ENCODE data around the gene FCHO1.

Gene FCHO1, protein sequence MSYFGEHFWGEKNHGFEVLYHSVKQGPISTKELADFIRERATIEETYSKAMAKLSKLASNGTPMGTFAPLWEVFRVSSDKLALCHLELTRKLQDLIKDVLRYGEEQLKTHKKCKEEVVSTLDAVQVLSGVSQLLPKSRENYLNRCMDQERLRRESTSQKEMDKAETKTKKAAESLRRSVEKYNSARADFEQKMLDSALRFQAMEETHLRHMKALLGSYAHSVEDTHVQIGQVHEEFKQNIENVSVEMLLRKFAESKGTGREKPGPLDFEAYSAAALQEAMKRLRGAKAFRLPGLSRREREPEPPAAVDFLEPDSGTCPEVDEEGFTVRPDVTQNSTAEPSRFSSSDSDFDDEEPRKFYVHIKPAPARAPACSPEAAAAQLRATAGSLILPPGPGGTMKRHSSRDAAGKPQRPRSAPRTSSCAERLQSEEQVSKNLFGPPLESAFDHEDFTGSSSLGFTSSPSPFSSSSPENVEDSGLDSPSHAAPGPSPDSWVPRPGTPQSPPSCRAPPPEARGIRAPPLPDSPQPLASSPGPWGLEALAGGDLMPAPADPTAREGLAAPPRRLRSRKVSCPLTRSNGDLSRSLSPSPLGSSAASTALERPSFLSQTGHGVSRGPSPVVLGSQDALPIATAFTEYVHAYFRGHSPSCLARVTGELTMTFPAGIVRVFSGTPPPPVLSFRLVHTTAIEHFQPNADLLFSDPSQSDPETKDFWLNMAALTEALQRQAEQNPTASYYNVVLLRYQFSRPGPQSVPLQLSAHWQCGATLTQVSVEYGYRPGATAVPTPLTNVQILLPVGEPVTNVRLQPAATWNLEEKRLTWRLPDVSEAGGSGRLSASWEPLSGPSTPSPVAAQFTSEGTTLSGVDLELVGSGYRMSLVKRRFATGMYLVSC

DNA sequence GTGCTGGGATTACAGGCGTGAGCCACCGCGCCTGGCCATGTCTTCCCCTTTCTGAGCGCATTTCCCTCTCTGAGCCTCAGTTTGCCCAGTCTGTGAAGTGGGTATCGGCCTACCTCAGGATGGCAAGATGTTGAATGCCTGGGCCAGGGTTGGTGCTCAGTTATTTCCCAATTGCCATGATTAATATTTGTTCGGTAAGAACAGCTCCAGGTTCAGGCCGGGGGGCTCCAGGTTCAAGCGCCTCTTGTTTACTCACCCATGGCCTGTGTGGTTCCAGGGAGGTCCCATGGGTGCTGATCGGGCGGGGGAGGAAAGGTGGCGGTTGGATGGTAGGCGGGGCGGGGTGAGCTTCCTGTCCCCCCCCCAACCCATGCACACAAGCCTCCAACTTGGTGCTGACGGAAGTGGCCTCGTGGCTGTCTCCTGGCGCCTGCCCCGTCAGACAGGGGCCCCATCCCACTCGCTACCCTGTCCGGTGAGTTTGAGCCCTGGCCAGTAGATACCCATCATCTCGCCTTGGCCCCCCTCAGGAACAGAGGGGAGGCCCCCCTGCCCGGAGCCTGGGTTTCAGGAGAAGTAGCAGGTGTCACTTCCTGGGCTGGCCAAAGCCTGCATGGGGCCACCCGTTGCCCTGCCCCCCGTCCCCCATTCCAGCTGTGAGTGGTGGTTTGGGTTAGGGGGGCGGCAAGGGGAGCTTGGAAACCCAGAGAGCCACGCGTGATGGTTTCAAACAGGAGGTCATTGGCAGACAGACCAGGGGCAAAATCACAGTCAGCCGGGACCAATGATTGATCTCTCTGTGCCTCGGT, at the start of gene FCHO1:
TSS of gene FCHO1 (plus strand) at position 375 of the 809 bp plus-strand sequence. CDS start 3,688 bp downstream, outside the sequence.
- no peak for DNase-seq

DNA sequence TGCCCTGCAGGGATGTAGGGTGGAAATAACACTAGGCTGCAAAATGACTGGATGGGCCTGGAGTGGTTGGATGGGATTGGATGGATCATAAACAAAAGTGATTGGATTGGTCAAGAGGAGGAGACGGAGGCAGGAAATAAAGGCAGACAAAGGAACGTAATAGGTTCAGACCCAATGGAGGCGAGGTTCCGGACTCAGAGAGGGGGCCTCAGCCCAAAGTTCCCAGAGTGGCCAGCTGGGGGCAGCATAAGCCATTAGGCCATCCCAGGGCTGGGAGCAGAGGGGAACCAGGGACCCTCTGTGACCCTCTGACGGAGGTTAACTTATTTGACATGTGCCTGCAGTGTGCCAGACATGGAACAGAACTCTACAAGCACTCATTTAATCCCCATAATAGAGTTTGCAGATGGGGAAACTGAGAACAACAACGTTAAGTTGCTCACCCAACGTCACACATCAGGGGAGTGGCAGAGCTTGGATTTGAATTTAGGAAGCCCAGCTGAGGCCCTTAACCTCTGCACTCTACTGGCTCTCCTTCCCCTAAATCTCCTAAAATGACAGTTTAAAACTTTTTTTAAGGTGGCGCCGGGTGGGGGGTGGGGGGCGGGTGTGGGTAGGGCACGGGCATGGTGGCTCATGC, 47.3 kb upstream of the FCHO1 start:
- DNase-seq, result peak in 1 of 2 experiments; percentile 54

DNA sequence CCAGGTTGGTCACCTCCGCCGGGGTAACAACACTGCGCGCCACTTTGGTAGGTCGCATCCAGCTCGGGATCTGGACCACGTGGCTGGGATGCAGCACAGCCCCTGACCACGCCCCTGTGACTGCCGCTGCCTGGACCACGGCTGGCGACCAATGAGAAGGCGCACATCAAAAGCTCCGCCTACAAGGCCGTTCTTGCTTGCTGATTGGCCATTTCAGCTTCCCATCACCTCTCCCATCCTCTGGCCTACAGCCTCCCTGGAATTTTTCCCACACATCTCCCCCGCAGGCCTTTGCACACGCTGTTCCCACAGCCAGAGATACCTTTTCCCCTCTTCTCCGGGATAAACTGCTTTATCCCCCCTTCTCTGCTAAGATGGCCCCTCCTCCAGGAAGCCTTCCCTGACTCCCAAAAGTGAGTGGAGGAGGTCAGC, 44.5 kb upstream of the FCHO1 start:
- DNase-seq, result no peak

DNA sequence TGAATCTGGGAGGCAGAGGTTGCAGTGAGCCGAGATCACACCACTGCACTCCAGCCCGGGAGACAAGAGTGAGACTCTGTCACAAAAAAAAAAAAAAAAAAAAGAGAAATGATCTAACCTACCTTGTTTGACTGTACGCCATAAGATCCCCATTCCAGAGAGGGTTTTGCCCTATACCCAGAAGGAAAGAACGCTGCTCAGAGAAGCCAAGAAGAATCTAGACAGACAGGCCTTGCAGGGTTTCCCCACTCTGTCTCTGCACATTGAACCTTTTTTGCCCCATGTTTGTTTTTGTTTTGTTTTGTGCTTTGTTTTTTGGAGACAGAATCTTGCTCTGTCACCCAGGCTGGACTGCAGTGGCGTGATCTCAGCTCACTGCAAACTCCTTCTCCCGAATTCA, 39.4 kb upstream of the FCHO1 start:
- no peak for DNase-seq

DNA sequence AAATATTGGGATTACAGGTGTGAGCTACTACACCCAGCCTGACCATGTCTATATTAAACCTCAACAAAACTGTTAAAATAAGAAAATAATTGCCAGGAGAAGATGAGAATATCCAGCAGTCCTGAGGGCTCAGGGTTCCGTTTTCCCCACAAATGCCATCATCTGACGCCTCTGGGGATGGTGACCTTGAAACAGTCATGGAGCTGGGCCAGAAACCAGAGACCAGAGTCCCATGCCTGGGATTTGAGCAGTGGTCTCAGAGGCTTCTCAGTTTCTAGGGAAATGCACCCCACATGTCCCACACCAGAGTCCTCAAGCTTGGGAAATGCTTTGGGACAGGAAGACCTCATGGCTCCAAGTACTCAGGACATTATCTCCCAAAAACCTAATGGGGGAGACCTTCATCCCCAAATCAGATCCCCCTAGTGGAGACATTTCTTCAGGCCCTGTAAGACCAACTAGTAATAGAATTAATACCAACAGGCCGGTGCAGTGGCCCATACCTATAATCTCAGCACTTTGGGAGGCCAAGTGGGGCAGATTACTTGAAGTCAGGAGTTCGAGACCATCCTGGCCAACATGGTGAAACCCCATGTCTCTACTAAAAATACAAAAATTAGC, 34.9 kb upstream of the FCHO1 start:
- DNase-seq, result no peak

DNA sequence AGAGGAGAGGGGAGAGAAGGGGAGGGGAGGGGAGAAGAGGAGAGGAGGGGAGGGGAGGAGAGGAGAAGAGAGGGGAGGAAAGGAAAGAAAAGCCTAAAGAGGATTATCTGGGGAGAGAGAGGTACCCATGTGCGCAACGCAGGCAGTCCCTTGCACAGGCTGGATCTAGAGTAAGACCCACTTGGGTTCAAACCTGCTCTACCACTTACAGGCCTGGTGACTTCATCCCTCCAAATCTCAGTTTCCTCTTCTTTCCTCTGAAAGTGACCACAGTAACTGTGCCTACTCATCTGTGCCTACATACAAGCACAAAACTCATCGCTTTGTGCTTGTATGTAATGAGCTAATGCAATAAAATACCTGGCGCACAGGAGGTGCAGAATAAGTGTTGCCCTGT, 32.7 kb upstream of the FCHO1 start:
- DNase-seq, result no peak

DNA sequence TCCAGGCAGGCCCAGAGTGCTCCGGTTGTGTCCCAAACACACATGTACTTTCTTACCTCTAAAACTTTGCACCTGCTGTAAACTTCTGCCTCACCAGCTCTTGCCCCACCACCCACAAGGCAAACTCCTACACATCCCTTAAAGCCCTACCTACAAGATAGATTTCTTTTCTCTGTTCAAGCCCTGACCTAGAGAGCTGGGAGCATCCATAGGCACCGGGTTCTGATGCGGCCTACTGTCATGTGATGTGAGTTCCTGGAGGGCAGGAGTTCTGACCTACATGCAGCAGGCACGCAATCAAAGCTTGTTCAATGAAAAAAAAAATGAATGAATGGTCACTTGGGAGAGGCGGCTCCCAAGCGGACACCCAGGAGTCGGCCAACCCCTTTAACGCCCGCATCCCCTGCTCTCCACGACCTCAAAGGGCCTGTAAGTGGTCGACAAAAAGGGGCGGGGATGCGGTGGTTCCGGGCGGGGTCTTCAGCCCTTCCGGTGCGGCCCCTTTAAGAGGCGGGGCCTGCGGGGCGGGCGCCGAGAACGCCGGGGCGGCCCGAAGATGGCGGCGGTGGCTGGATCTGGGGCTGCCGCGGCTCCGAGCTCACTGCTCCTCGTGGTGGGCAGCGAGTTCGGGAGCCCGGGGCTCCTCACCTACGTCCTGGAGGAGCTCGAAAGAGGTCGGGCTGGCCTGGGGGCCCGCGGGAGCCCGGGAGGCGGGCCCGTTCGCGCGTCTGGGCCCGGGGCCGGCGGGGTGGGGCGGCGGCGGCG, 32.1 kb upstream of the FCHO1 start, which contains the start of gene MAP1S:
TSS of gene MAP1S (plus strand) at position 534 of the 765 bp plus-strand sequence. CDS start at position 557, 23 bp downstream.
- peak; percentile 20 to 72 for DNase-seq

DNA sequence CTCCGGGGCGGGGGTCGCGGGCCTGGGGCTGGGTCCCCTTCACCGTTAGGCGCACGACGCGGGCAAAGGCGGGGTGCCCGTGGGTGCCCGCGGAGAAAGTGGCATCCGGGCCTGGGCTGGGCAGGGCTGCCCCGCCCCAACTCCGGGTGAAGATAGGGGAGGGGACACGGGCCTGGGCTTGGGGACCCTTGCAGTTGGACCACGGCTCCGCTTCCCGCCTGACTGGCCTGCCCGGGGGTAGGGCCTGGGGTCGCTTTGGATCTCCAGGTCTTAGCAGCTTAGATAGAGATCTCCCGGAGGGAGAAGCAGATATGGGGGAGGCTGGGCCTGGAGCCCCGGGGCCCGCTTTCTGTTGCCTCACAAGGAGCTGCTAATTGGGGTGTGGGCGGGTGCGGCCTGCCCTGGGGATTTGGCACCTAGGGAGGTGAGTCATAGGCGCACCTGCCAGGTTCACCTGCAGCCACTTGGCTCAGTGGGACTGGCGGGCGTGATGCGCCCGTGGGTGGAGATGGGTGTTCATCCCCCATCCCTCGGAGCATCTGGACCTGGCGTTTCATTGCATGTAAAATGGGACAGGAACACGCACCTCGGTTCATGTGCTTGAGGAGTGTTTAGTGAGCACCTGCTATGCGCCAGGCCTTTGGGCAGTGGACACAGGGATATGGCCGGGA, 31.4 kb upstream of the FCHO1 start:
- DNase-seq, result no peak

DNA sequence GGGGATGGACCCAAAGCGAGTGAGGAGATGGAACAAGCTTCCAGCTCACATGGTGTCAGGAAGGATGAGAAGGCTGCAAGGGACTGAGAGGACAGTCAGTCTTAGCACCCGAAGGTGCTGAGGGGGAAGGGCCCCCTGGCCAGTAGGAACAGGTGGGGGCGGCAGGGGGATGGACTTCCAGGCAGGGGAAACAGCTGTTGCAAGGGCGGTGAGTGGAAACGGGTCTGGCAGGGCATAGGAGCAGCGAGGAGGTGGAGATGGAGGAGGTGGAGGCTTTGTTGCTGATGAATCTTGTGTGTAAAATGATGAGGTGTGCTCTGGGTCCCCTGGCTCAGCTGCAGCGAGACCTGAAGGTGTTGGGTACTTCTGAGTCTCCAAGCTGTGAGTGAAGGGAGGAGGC, 30.8 kb upstream of the FCHO1 start:
- no peak for DNase-seq

DNA sequence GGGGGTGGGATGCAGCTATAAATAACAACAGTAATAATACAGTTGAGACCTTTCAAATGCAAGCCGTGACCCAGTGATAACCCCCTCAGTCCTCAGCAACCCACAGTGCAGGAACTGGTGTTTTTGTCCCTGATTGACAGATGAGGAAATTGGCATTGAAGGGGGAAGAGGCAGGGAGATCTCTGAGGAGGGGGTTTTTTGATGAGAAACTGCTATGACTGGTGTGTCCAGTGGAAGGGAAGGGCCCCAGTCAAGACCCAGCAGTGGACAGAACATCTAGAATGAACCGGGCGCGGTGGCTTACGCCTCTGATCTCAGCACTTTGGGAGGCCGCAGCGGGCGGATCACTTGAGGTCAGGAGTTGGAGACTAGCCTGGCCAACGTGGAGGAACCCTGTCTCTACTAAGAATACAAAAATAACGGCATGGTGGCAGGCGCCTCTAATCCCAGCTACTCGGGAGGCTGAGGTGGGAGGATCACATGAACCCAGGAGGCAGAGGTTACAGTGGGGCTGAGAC, 30.1 kb upstream of the FCHO1 start:
- no peak for DNase-seq

DNA sequence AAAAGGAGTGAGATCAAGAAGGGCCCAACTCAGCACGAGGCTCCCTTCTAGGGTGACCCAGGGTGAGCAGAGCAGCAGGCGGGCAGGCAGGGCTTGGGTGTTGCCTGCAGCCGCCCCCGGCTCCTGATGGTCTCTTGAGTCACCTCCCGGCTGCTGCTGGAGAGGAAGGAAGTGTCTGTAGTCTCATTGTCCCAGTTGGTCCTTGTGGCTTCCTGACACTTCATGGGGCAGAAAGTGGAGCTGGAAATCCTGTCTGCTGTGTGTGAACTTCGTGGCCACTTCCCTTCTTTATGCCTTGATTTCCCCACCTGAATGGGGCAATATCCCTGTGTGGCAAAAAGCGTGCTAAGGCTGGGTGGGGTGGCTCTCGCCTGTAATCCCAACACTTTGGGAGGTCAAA, 29.5 kb upstream of the FCHO1 start:
- DNase-seq, result no peak

DNA sequence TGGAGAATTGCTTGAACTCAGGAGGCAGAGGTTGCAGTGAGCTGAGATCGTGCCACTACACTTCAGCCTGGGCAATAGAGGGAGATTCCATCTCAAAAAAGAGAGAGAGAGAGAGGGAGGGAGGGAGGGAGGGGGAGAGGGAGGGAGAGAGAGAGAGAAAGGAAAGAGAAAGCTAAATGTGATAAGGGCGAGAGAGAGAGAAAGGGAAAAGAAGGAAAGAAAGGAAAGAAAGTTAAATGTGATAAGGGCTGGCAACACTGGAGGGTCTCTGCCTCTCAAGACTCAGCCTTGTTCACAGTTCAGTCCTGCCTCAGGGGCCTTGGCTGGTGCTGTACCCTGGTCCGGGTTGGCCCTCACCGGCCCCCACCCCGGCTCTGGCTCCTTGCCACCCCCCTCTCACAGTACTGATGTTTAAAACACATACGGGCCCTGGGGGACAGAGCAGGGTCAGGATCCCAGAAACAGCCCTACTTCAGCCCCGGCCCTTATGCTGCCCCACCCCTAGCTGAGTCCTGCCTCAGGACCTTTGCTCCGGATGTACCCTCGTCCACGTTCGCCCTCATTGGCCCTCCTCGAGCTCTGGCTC, 28.5 kb upstream of the FCHO1 start:
- no peak for DNase-seq

DNA sequence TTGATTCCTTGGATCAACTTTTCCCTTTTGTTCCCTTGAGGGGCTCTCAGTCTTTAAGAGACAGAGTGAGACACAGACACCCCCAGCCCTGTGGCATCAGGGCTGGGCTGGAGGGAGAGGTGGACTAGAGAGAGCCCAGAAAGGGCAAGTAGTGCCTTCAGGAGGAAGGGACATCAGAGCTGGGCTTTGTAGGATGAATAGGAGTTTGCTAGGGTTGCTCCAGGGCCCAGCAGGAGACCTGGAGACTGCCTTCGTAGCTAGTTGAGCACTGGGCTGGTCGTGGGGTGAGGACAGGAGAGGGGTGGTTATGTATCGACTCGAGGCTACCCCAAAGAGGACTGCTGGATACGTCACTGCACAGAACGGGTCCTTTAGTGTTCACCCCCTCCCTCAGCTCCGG, 26.6 kb upstream of the FCHO1 start:
- no peak for DNase-seq

DNA sequence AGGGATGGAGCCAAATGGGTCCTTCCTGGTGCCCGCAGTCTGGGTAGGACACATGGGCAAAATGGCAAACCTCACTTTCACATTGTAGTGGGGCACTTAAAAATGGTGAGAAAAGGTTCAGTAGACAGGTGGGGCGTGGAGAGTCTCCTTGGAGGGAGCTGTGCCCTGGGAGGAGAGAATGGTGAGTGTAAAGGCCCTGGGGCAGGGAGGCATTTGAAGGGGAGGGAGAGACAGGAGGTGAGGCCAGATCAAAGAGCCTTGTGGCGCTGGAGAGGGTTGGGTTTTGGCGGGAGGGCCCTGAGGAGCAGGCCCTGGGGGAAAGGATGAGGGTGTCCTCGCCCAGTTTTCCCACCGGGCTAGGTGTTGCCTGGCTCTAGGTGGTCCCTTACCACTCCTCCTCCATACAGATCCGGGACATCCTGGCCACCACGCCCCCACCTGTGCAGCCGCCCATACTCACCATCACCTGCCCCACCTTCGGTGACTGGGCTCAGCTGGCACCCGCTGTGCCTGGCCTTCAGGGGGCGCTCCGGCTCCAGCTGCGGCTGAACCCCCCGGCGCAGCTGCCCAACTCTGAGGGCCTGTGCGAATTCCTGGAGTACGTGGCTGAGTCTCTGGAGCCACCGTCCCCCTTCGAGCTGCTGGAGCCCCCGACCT, 25.7 kb upstream of the FCHO1 start:
- DNase-seq, result no peak

DNA sequence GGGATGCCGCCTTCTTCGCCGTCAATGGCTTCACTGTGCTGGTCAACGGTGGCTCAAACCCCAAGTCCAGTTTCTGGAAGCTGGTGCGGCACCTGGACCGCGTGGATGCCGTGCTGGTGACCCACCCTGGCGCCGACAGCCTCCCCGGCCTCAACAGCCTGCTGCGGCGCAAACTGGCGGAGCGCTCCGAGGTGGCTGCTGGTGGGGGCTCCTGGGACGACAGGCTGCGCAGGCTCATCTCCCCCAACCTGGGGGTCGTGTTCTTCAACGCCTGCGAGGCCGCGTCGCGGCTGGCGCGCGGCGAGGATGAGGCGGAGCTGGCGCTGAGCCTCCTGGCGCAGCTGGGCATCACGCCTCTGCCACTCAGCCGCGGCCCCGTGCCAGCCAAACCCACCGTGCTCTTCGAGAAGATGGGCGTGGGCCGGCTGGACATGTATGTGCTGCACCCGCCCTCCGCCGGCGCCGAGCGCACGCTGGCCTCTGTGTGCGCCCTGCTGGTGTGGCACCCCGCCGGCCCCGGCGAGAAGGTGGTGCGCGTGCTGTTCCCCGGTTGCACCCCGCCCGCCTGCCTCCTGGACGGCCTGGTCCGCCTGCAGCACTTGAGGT, 25.0 kb upstream of the FCHO1 start:
- DNase-seq, result no peak

DNA sequence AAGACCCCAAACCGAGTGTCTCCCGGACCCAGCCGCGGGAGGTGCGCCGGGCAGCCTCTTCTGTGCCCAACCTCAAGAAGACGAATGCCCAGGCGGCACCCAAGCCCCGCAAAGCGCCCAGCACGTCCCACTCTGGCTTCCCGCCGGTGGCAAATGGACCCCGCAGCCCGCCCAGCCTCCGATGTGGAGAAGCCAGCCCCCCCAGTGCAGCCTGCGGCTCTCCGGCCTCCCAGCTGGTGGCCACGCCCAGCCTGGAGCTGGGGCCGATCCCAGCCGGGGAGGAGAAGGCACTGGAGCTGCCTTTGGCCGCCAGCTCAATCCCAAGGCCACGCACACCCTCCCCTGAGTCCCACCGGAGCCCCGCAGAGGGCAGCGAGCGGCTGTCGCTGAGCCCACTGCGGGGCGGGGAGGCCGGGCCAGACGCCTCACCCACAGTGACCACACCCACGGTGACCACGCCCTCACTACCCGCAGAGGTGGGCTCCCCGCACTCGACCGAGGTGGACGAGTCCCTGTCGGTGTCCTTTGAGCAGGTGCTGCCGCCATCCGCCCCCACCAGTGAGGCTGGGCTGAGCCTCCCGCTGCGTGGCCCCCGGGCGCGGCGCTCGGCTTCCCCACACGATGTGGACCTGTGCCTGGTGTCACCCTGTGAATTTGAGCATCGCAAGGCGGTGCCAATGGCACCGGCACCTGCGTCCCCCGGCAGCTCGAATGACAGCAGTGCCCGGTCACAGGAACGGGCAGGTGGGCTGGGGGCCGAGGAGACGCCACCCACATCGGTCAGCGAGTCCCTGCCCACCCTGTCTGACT, 24.1 kb upstream of the FCHO1 start:
- no peak for DNase-seq

DNA sequence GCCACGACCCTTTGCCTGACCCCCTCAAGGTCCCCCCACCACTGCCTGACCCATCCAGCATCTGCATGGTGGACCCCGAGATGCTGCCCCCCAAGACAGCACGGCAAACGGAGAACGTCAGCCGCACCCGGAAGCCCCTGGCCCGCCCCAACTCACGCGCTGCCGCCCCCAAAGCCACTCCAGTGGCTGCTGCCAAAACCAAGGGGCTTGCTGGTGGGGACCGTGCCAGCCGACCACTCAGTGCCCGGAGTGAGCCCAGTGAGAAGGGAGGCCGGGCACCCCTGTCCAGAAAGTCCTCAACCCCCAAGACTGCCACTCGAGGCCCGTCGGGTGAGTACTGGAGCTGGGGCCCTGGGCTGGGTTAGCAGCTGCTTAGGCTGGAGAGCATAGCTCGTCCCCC, 23.4 kb upstream of the FCHO1 start:
- no peak for DNase-seq

DNA sequence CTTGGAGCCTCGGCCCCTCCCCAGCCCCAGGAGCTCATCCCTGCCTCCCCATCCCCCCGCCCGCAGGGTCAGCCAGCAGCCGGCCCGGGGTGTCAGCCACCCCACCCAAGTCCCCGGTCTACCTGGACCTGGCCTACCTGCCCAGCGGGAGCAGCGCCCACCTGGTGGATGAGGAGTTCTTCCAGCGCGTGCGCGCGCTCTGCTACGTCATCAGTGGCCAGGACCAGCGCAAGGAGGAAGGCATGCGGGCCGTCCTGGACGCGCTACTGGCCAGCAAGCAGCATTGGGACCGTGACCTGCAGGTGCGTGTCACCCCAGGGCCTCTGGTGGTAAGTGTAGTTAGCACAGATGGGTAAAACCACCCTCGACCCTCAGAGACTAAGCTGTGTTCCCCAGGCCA, 18.1 kb upstream of the FCHO1 start:
- no peak for DNase-seq
